ENCODE results near the gene TNFRSF6B.

Gene TNFRSF6B

GRCh38 chr20:63672666-63673065, 23.8 kb upstream of the TNFRSF6B start:
- ATAC-seq, result no peak

GRCh38 chr20:63673951-63674350, 22.5 kb upstream of the TNFRSF6B start:
- no peak; the same call in 2 of the 3 replicates for ATAC-seq
- TF ChIP-seq ZNF8 (CRISPR knock-in tag; IDR thresholded peaks at IDR 0.05) (no peak), OSR1 (CRISPR knock-in tag; IDR thresholded peaks at IDR 0.05) (no peak), BACH2 (CRISPR knock-in tag; IDR thresholded peaks at IDR 0.05; ENCODE audit: borderline replicate concordance) (no peak), GLIS3 (CRISPR knock-in tag; IDR thresholded peaks at IDR 0.05) (no peak), TCF4 (CRISPR knock-in tag; IDR thresholded peaks at IDR 0.05; ENCODE audit: borderline replicate concordance) (no peak), ZFP30 (CRISPR knock-in tag; IDR thresholded peaks at IDR 0.05) (no peak), CREB5 (CRISPR knock-in tag; IDR thresholded peaks at IDR 0.05; ENCODE audit: low read depth) (no peak), ZFP3 (CRISPR knock-in tag; IDR thresholded peaks at IDR 0.05) (no peak)

More at GRCh38 chr20:63672666-63673065, 23.8 kb upstream of the TNFRSF6B start:
- TF ChIP-seq POU6F1 (CRISPR knock-in tag; IDR thresholded peaks at IDR 0.05; ENCODE audit: borderline replicate concordance, low read depth), result no peak
- TF ChIP-seq ZNF8 (CRISPR knock-in tag; IDR thresholded peaks at IDR 0.05), result no peak
- TF ChIP-seq ZNF565 (CRISPR knock-in tag; conservative IDR thresholded peaks at IDR 0.05; ENCODE audit: low read depth), result no peak
- TF ChIP-seq ZFP30 (CRISPR knock-in tag; IDR thresholded peaks at IDR 0.05), result no peak
- TF ChIP-seq PPARA (CRISPR knock-in tag; IDR thresholded peaks at IDR 0.05; ENCODE audit: borderline replicate concordance), result no peak
- no peak for TF ChIP-seq GLIS3 (CRISPR knock-in tag; IDR thresholded peaks at IDR 0.05)
- no peak for TF ChIP-seq TSHZ2 (CRISPR knock-in tag; IDR thresholded peaks at IDR 0.05)
- TF ChIP-seq RARB (CRISPR knock-in tag; IDR thresholded peaks at IDR 0.05), result no peak
- TF ChIP-seq BACH2 (CRISPR knock-in tag; IDR thresholded peaks at IDR 0.05; ENCODE audit: borderline replicate concordance), result no peak
- no peak for TF ChIP-seq TOX (CRISPR knock-in tag; IDR thresholded peaks at IDR 0.05; ENCODE audit: borderline replicate concordance)
- no peak for TF ChIP-seq ZFP3 (CRISPR knock-in tag; IDR thresholded peaks at IDR 0.05)
- TF ChIP-seq CSRNP3 (CRISPR knock-in tag; IDR thresholded peaks at IDR 0.05), result no peak
- no peak for TF ChIP-seq ESRRG (CRISPR knock-in tag; IDR thresholded peaks at IDR 0.05)
- TF ChIP-seq CREB5 (CRISPR knock-in tag; IDR thresholded peaks at IDR 0.05; ENCODE audit: low read depth), result no peak
- TF ChIP-seq SNAI2 (CRISPR knock-in tag; IDR thresholded peaks at IDR 0.05), result no peak
- no peak for TF ChIP-seq CSDC2 (CRISPR knock-in tag; IDR thresholded peaks at IDR 0.05)
- TF ChIP-seq PATZ1 (CRISPR knock-in tag; IDR thresholded peaks at IDR 0.05; ENCODE audit: borderline replicate concordance), result no peak
- TF ChIP-seq ZNF70 (CRISPR knock-in tag; IDR thresholded peaks at IDR 0.05), result no peak
- no peak for TF ChIP-seq TCF4 (CRISPR knock-in tag; IDR thresholded peaks at IDR 0.05; ENCODE audit: borderline replicate concordance)

All from SK-N-SH treated with all-trans-retinoic acid at 6 μM for 48 hours (cell line).